RWPE1 (cell line): ENCODE data around the gene MBNL2.

Experiments used
- CTCF ChIA-PET: fragments of 350-600 bp; sonication (Branson Sonifier 250); formaldehyde crosslinking; extraction: SDS; loops from one replicate; lab custom pipeline; 2021; lab: Yijun Ruan, JAX
- POLR2A ChIA-PET: fragments of 400-600 bp; formaldehyde crosslinking; extraction: SDS; loops from one replicate; lab custom pipeline; 2020; ENCODE audit warnings: antibody characterized with exemption; ENCODE audit not compliant: low non-redundant PET; lab: Yijun Ruan, JAX
- DNase-seq: peaks from one replicate; pipeline ENCODE4 v3.0.0; 2012; ENCODE audit warnings: low spot score
- H3K27ac ChIP-seq: fragments of 450-650 bp; 2 replicates; pipeline ENCODE4 v1.5.1; 2017
- TF ChIP-seq, protein P1 (sequence below): fragments of 450-650 bp; conservative IDR thresholded peaks from 2 replicates; pipeline ENCODE4 v1.5.1; 2017; ENCODE audit warnings: low read depth, mild to moderate bottlenecking

The MBNL2 gene

GRCh38 chr13:97243915-97244781 lies 22.0 kb downstream of the MBNL2 start:
- ChIA-PET CTCF (interaction anchor here (0.5 kb wide), 1 partner anchor 137 kb away, joined by 3 read pairs; no protein-coding TSS in a partner anchor), POLR2A (no interaction called here)
- DNase-seq = no peak
- TF ChIP-seq, protein P1, sequence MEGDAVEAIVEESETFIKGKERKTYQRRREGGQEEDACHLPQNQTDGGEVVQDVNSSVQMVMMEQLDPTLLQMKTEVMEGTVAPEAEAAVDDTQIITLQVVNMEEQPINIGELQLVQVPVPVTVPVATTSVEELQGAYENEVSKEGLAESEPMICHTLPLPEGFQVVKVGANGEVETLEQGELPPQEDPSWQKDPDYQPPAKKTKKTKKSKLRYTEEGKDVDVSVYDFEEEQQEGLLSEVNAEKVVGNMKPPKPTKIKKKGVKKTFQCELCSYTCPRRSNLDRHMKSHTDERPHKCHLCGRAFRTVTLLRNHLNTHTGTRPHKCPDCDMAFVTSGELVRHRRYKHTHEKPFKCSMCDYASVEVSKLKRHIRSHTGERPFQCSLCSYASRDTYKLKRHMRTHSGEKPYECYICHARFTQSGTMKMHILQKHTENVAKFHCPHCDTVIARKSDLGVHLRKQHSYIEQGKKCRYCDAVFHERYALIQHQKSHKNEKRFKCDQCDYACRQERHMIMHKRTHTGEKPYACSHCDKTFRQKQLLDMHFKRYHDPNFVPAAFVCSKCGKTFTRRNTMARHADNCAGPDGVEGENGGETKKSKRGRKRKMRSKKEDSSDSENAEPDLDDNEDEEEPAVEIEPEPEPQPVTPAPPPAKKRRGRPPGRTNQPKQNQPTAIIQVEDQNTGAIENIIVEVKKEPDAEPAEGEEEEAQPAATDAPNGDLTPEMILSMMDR = no peak
- no peak overlapping the region for H3K27ac ChIP-seq

DNA sequence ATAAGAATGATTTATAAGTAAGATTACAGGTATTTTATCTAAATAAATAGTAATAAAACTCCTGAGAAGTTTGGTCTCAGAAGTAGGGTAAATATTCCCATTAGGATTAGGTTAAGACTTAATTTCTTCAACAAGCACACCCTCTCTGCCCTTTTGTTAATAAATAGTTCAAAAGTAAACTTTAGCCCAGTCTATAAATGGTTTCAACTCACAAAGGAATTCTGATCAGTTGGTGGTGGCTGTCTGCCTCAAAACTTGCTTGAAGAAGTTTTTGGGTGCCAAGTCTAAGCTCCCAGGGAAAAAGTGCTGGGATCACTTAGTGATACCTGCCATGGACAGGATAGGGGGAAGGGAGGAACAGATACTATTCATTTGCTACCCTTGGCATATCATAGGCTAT lies 22.9 kb downstream of the MBNL2 start:
- ChIA-PET POLR2A (no interaction called here), CTCF (no interaction called here)
- DNase-seq = no peak
- TF ChIP-seq, protein P1 = no peak
- no peak overlapping the region for H3K27ac ChIP-seq

- POLR2A ChIA-PET = no interaction called here
- no peak overlapping the region for H3K27ac ChIP-seq
- no peak for DNase-seq
- CTCF ChIA-PET = no interaction called here
- TF ChIP-seq, protein P1 = no peak
These were observed 24.5 kb downstream of the MBNL2 start for GRCh38 chr13:97246596-97247158.

DNA sequence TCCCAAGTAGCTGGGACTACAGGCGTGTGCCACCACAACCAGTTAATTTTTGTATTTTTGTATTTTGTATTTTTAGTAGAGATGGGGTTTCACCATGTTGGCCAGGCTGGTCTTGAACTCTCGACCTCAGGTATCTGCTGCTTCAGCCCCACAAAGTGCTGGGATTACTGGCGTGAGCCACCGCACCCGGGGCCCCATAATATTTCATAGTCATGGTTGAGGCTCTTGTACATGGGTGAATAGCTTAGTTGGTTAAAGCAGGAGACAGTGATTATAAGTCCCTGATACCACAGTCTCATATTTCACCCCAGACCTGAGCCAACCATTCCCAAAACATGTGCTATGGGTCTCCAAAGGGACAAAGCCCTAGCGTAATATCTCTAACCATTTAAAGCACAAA lies 26.1 kb downstream of the MBNL2 start:
- TF ChIP-seq, protein P1 = no peak
- no peak overlapping the region for H3K27ac ChIP-seq
- no peak for DNase-seq
- CTCF ChIA-PET = interaction anchor here (0.6 kb wide), 1 partner anchor 113 kb away, joined by 4 read pairs; no protein-coding TSS in a partner anchor
- POLR2A ChIA-PET = no interaction called here

DNA sequence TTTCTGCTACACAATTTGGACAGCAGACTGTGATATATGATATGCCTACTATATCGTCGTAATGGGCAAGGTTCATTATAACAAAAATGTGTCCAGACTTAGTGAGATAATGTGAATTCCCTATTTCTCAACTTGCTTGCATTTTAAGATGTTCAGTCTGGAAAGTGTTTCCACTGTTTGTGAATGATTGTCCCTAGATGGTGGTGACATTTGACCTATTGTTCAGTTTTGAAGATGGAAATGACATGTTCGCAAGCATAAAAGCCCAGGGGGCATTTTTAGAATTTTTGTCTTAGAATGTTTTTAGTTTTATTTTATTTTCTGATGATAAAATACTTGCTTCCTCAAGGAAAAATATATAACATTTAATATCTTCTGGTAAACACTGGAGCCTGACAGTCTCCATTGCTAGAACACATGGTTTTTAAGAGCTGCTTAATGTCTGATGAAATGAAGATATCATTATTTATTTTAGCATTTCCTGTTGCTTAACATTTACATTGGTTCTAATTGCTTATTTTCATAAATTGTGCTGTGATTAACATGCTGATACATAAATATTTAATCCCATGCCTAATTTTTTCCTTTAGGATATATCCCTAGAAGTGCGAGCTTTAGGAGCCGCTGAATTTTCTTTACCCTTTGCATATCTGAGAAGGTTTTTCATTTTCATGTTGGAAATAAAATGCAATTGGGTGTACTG lies 27.1 kb downstream of the MBNL2 start:
- POLR2A ChIA-PET = interaction anchor here (0.5 kb wide), 1 partner anchor 13 kb away, joined by 3 read pairs; no protein-coding TSS in a partner anchor
- CTCF ChIA-PET = no interaction called here

More for the DNA sequence above, 27.1 kb downstream of the MBNL2 start:
- no peak overlapping the region for H3K27ac ChIP-seq
- TF ChIP-seq, protein P1 = no peak
- DNase-seq = no peak
